ENCODE measurements around the gene TANGO6. TPM values are rescaled to one million over a fixed set of nuclear protein-coding genes. Genes with fewer than 3 reads are reported as not detected.

The TANGO6 gene
- total RNA-seq, 1 experiment from 2014 or later = 18.2 TPM

DNA sequence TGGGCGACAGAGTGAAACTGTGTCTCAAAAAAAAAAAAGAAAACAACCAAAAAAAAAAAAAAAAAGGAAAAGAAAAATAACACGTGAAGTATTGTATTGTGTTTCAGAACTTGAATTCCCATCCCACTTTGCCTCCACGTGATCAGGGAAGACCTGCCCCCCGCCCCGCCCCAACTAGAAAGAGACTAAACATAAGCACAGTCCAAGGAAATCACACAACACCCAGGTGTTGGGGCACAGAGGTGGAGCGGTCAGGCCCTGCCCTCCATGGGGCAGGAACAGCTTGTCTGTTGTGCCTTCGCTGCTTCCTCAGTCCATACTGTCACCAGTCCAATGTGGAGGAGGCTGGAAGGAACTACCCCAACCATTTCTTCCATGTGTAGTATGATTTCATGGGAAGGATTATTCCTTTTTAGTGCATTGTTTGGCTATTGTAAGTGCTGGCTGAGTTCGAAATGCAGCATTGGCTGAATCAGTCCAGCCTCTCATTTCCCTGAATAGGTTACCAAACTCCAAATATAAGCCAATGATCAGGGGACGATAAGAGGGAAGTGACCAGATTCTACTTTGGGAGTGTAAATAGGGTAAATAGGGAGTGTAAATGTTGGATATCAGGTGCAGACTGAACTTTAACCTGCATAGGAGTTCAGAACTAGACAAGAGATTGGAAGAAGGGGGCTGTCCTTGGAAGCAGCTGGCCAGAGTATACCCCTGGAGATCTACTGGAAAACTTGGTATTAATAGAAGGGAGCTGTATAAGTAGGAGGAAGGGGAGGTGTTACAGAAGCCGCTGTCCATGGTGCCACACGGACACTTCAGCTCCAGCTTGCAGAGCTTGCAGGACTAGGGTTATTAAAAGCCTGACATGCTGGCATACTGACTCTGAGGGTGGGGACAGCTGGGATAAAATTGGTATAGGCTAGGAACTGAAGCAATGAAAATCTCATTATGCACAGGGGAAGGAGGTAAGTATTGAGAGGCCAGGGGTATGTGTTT, 50.7 kb downstream of the TANGO6 start:
- BruUV-seq (replicated peaks) = no TSS peak
- Mint-ChIP-seq H3K4me3 (ENCODE audit: unreplicated experiment) (no peak overlapping the region), H3K36me3 (ENCODE audit: insufficient read depth, unreplicated experiment) (no peaks in the 10 kb centered on the region), H3K4me1 (ENCODE audit: low read depth, unreplicated experiment) (peaks cover 10% of the 10 kb centered on the region), H3K27me3 (ENCODE audit: insufficient read depth, unreplicated experiment) (no peaks in the 10 kb centered on the region), H3K27ac (ENCODE audit: unreplicated experiment) (no peak overlapping the region), H3K9me3 (ENCODE audit: unreplicated experiment) (no peaks in the 10 kb centered on the region)
- H3K9me3 ChIP-seq = no peaks in the 10 kb centered on the region
- no peak overlapping the region for H3K4me3 ChIP-seq (ENCODE audit: low read depth, low read length)
- no peak for TF ChIP-seq CTCF (IDR thresholded peaks at IDR 0.05; ENCODE audit: insufficient read depth in 1 of 2, low read depth in 1 of 2, low read length in 1 of 2, severe bottlenecking in 1 of 2, unreplicated experiment in 1 of 2)
- intact Hi-C loops (cut with micrococcal nuclease; ENCODE audit: unreplicated experiment) = no loop called here
- H3K27me3 ChIP-seq (replicated peaks; ENCODE audit: control insufficient read depth, insufficient read depth, low read length) = no peaks in the 10 kb centered on the region
- CTCF ChIA-PET = interaction anchor here (0.6 to 0.9 kb wide), 3 partner anchors 47 to 245 kb away, joined by 3 to 6 read pairs (median 5); partner anchors contain the start of gene HAS3
- H3K4me1 ChIP-seq = peaks cover 5% of the 10 kb centered on the region
- peak; percentile 73 to 74 for DNase-seq
- no peaks in the 10 kb centered on the region for H3K36me3 ChIP-seq (ENCODE audit: control insufficient read depth, insufficient read depth, low read length)
- POLR2A ChIA-PET = interaction anchor here (0.5 kb wide), 1 partner anchor 66 kb away, joined by 6 read pairs; no protein-coding TSS in a partner anchor

DNA sequence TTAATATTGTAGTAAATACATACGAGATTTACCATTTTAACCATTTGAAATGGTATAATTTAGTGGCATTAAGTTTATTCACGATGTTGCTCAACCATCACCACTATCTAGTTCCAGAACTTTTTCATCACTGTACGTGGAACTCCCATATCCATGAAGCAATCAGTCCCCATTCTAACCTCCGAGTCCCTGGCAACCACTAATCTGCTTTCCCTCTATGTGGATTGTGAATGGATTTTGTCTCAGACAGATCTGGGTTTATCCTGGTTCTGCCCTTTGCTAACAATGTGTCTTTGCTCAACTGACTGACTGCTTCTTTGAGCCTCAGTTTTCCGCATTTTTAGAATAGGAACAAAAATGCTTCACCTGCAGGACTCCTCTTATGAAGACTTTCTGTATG, 51.4 kb downstream of the TANGO6 start:
- Mint-ChIP-seq H3K27me3 (ENCODE audit: insufficient read depth, unreplicated experiment) (no peaks in the 10 kb centered on the region), H3K9me3 (ENCODE audit: unreplicated experiment) (no peaks in the 10 kb centered on the region), H3K27ac (ENCODE audit: unreplicated experiment) (no peak overlapping the region), H3K36me3 (ENCODE audit: insufficient read depth, unreplicated experiment) (no peaks in the 10 kb centered on the region), H3K4me3 (ENCODE audit: unreplicated experiment) (no peak overlapping the region), H3K4me1 (ENCODE audit: low read depth, unreplicated experiment) (peaks cover 10% of the 10 kb centered on the region)
- H3K4me1 ChIP-seq = peaks cover 5% of the 10 kb centered on the region
- no peak for TF ChIP-seq CTCF (IDR thresholded peaks at IDR 0.05; ENCODE audit: insufficient read depth in 1 of 2, low read depth in 1 of 2, low read length in 1 of 2, severe bottlenecking in 1 of 2, unreplicated experiment in 1 of 2)
- H3K36me3 ChIP-seq (ENCODE audit: control insufficient read depth, insufficient read depth, low read length) = no peaks in the 10 kb centered on the region
- ChIA-PET POLR2A (interaction anchor here (0.5 kb wide), 1 partner anchor 65 kb away, joined by 6 read pairs; no protein-coding TSS in a partner anchor), CTCF (interaction anchor here (0.6 to 0.9 kb wide), 2 partner anchors 47 to 210 kb away, joined by 3 to 6 read pairs; partner anchors contain the start of gene HAS3)
- no peak for DNase-seq
- no peak overlapping the region for H3K4me3 ChIP-seq (ENCODE audit: low read depth, low read length)
- H3K27me3 ChIP-seq (replicated peaks; ENCODE audit: control insufficient read depth, insufficient read depth, low read length) = no peaks in the 10 kb centered on the region
- intact Hi-C loops (cut with micrococcal nuclease; ENCODE audit: unreplicated experiment) = no loop called here
- H3K9me3 ChIP-seq = no peaks in the 10 kb centered on the region
- BruUV-seq (replicated peaks) = no TSS peak

- no peaks in the 10 kb centered on the region for H3K27me3 Mint-ChIP-seq (ENCODE audit: insufficient read depth, unreplicated experiment)
- no peaks in the 10 kb centered on the region for H3K9me3 Mint-ChIP-seq (ENCODE audit: unreplicated experiment)
- CTCF ChIA-PET = interaction anchor here (1.0 kb wide), 1 partner anchor 214 kb away, joined by 3 read pairs; no protein-coding TSS in a partner anchor
- no peak overlapping the region for H3K27ac Mint-ChIP-seq (ENCODE audit: unreplicated experiment)
- H3K4me3 Mint-ChIP-seq (ENCODE audit: unreplicated experiment) = no peak overlapping the region
- no TSS peak for BruUV-seq (replicated peaks)
- no peaks in the 10 kb centered on the region for H3K36me3 Mint-ChIP-seq (ENCODE audit: insufficient read depth, unreplicated experiment)
- Histone ChIP-seq H3K4me3 (ENCODE audit: low read depth, low read length) (no peak overlapping the region), H3K27me3 (replicated peaks; ENCODE audit: control insufficient read depth, insufficient read depth, low read length) (no peaks in the 10 kb centered on the region), H3K36me3 (ENCODE audit: control insufficient read depth, insufficient read depth, low read length) (no peaks in the 10 kb centered on the region), H3K4me1 (peaks cover 11% of the 10 kb centered on the region), H3K9me3 (no peaks in the 10 kb centered on the region)
- POLR2A ChIA-PET = no interaction called here
- intact Hi-C loops (cut with micrococcal nuclease; ENCODE audit: unreplicated experiment) = no loop called here
- TF ChIP-seq CTCF (IDR thresholded peaks at IDR 0.05; ENCODE audit: insufficient read depth in 1 of 2, low read depth in 1 of 2, low read length in 1 of 2, severe bottlenecking in 1 of 2, unreplicated experiment in 1 of 2) = no peak
- DNase-seq = no peak
- H3K4me1 Mint-ChIP-seq (ENCODE audit: low read depth, unreplicated experiment) = peaks cover 17% of the 10 kb centered on the region
Measured at GRCh38 chr16:68898026-68898425, 54.7 kb downstream of the TANGO6 start.
